Neural progenitor cell (in vitro differentiated cells): ENCODE measurements around the gene SHE. TPM values are rescaled to one million over a fixed set of nuclear protein-coding genes. Genes with fewer than 3 reads are reported as not detected.

ENCODE experiments used
- DNase-seq: peaks from one replicate; pipeline ENCODE4 v3.0.0-alpha.2; 2016; ENCODE audit warnings: low spot score
- H2AFZ ChIP-seq: fragments of 200-600 bp; sonication (generic); replicated peaks from 2 replicates; pipeline ENCODE4 v1.6.1; 2016; ENCODE audit warnings: antibody characterized with exemption
- H3F3A ChIP-seq: fragments of 200-600 bp; sonication (generic); 2 replicates; pipeline ENCODE4 v1.6.1; 2016; ENCODE audit warnings: antibody characterized with exemption, low read depth
- H3K27ac ChIP-seq: fragments of 200-600 bp; sonication (generic); 2 replicates; pipeline ENCODE4 v1.5.1; 2016; ENCODE audit warnings: mild to moderate bottlenecking
- H3K27me3 ChIP-seq: fragments of 200-600 bp; sonication (generic); 2 replicates; pipeline ENCODE4 v1.6.1; 2016; ENCODE audit warnings: mild to moderate bottlenecking, moderate library complexity
- H3K36me3 ChIP-seq: fragments of 200-600 bp; sonication (generic); 2 replicates; pipeline ENCODE4 v1.5.1; 2016
- H3K4me1 ChIP-seq: fragments of 200-600 bp; sonication (generic); 2 replicates; pipeline ENCODE4 v1.6.1; 2016; ENCODE audit warnings: mixed run types
- H3K4me2 ChIP-seq: fragments of 200-600 bp; sonication (generic); 2 replicates; pipeline ENCODE4 v1.6.1; 2016
- H3K4me3 ChIP-seq: fragments of 200-600 bp; sonication (generic); 2 replicates; pipeline ENCODE4 v1.5.1; 2016
- H3K79me2 ChIP-seq: fragments of 200-600 bp; sonication (generic); 2 replicates; pipeline ENCODE4 v1.6.1; 2016; ENCODE audit warnings: low read depth
- H3K9ac ChIP-seq: fragments of 200-600 bp; sonication (generic); 2 replicates; pipeline ENCODE4 v1.6.1; 2016
- H3K9me3 ChIP-seq: fragments of 200-600 bp; sonication (generic); 2 replicates; pipeline ENCODE4 v1.5.1; 2016; ENCODE audit warnings: low read depth
- H4K20me1 ChIP-seq: fragments of 200-600 bp; sonication (generic); 2 replicates; pipeline ENCODE4 v1.6.1; 2016; ENCODE audit warnings: low read depth
- H3K27ac Mint-ChIP-seq: 3 replicates; pipeline ENCODE4 v1.8.0; 2021; ENCODE audit warnings: mixed read lengths
- H3K27me3 Mint-ChIP-seq: 2 replicates; pipeline ENCODE4 v1.8.0; 2022; ENCODE audit warnings: low read depth, mild to moderate bottlenecking, inconsistent platforms, moderate library complexity, mixed read lengths; ENCODE audit not compliant: insufficient read depth
- H3K36me3 Mint-ChIP-seq: 3 replicates; pipeline ENCODE4 v1.8.0; 2021; ENCODE audit warnings: mixed read lengths
- H3K4me1 Mint-ChIP-seq: 3 replicates; pipeline ENCODE4 v1.8.0; 2021; ENCODE audit warnings: mixed read lengths
- H3K4me3 Mint-ChIP-seq: 3 replicates; pipeline ENCODE4 v1.8.0; 2021; ENCODE audit warnings: mild to moderate bottlenecking, moderate library complexity, mixed read lengths
- H3K9me3 Mint-ChIP-seq: 3 replicates; pipeline ENCODE4 v1.8.0; 2020; ENCODE audit warnings: mixed read lengths
- CTCF ChIP-seq: fragments of 200-600 bp; sonication (generic); IDR thresholded peaks from 2 replicates; pipeline ENCODE4 v1.5.1; 2017; ENCODE audit warnings: antibody characterized with exemption, mild to moderate bottlenecking
- EZH2 ChIP-seq: fragments of 200-600 bp; sonication (generic); IDR thresholded peaks from 2 replicates; pipeline ENCODE4 v1.6.1; 2017; ENCODE audit warnings: antibody characterized with exemption, mild to moderate bottlenecking, moderate library complexity
- EZH2phosphoT487 ChIP-seq: fragments of 200-600 bp; sonication (generic); IDR thresholded peaks from 2 replicates; pipeline ENCODE4 v1.6.1; 2017; ENCODE audit warnings: antibody characterized with exemption
- total RNA-seq: library from RNA; depleted of rRNA; stranded (reverse); fragments of >200 nt; gene quantifications from 2 replicates; pipeline ENCODE4 v1.2.3, GENCODE V29; 2015; ENCODE audit warnings: low replicate concordance

Gene SHE
- total RNA-seq, 1 donor from 2014 or later, result 0.04 TPM

- H3K27me3 ChIP-seq, result peaks cover 9% of the 10 kb centered on the region
- TF ChIP-seq EZH2phosphoT487 (no peak), CTCF (no peak), EZH2 (no peak)
These were observed 11.9 kb upstream of the SHE start for GRCh38 chr1:154514066-154514553.

GRCh38 chr1:154512760-154513159 lies 10.5 kb upstream of the SHE start:
- no peak for TF ChIP-seq EZH2phosphoT487
- no peak for TF ChIP-seq CTCF
- no peak for TF ChIP-seq EZH2
- Mint-ChIP-seq H3K27me3 (peaks cover 6% of the 10 kb centered on the region), H3K36me3 (no peaks in the 10 kb centered on the region)

More at GRCh38 chr1:154514066-154514553, 11.9 kb upstream of the SHE start:
- peaks cover 6% of the 10 kb centered on the region for H3K27me3 Mint-ChIP-seq
- H3K79me2 ChIP-seq, result no peaks in the 10 kb centered on the region
- H3K27ac Mint-ChIP-seq, result peak overlapping the region; percentile 19
- no peaks in the 10 kb centered on the region for H4K20me1 ChIP-seq
- H3K27ac ChIP-seq, result no peak overlapping the region
- H3K36me3 ChIP-seq, result no peaks in the 10 kb centered on the region
- no peak overlapping the region for H3K4me2 ChIP-seq
- H2AFZ ChIP-seq, result no peak overlapping the region
- no peaks in the 10 kb centered on the region for H3K4me1 Mint-ChIP-seq
- no peak overlapping the region for H3K4me3 ChIP-seq
- H3K4me1 ChIP-seq, result no peaks in the 10 kb centered on the region
- H3K9me3 ChIP-seq, result no peaks in the 10 kb centered on the region
- no peaks in the 10 kb centered on the region for H3F3A ChIP-seq
- no peak for DNase-seq
- no peaks in the 10 kb centered on the region for H3K9me3 Mint-ChIP-seq
- no peak overlapping the region for H3K4me3 Mint-ChIP-seq
- H3K36me3 Mint-ChIP-seq, result no peaks in the 10 kb centered on the region
- no peak overlapping the region for H3K9ac ChIP-seq

GRCh38 chr1:154503898-154504297 lies 1.7 kb upstream of the SHE start:
- peaks cover 93% of the 10 kb centered on the region for H3K27me3 ChIP-seq
- H3K9ac ChIP-seq, result no peak overlapping the region
- H3K36me3 ChIP-seq, result no peaks in the 10 kb centered on the region
- H2AFZ ChIP-seq, result no peak overlapping the region
- Mint-ChIP-seq H3K4me3 (no peak overlapping the region), H3K27ac (no peak overlapping the region), H3K4me1 (peaks cover 3% of the 10 kb centered on the region), H3K9me3 (peaks cover 15% of the 10 kb centered on the region), H3K36me3 (no peaks in the 10 kb centered on the region), H3K27me3 (peaks cover 70% of the 10 kb centered on the region)
- H3K27ac ChIP-seq, result no peak overlapping the region
- no peaks in the 10 kb centered on the region for H3F3A ChIP-seq
- no peak overlapping the region for H3K4me2 ChIP-seq
- no peaks in the 10 kb centered on the region for H3K9me3 ChIP-seq
- DNase-seq, result no peak
- H3K4me3 ChIP-seq, result no peak overlapping the region
- TF ChIP-seq CTCF, result no peak
- TF ChIP-seq EZH2phosphoT487, result no peak
- TF ChIP-seq EZH2, result no peak
- peaks cover 4% of the 10 kb centered on the region for H3K4me1 ChIP-seq
- no peaks in the 10 kb centered on the region for H4K20me1 ChIP-seq
- H3K79me2 ChIP-seq, result no peaks in the 10 kb centered on the region

More at GRCh38 chr1:154512760-154513159, 10.5 kb upstream of the SHE start:
- Mint-ChIP-seq H3K4me1 (no peaks in the 10 kb centered on the region), H3K4me3 (no peak overlapping the region), H3K9me3 (peaks cover 1% of the 10 kb centered on the region), H3K27ac (no peak overlapping the region)
- Histone ChIP-seq H3F3A (no peaks in the 10 kb centered on the region), H3K9ac (no peak overlapping the region), H3K4me1 (no peaks in the 10 kb centered on the region), H4K20me1 (no peaks in the 10 kb centered on the region), H3K4me2 (no peak overlapping the region), H3K27me3 (peaks cover 21% of the 10 kb centered on the region), H3K79me2 (no peaks in the 10 kb centered on the region), H3K9me3 (no peaks in the 10 kb centered on the region), H3K36me3 (no peaks in the 10 kb centered on the region), H2AFZ (no peak overlapping the region), H3K4me3 (no peak overlapping the region), H3K27ac (no peak overlapping the region)
- DNase-seq, result no peak
